GM18870 (cell line): ENCODE data around the gene GRID2.

Source experiments
- ATAC-seq: cut with Tn5 transposase; IDR thresholded peaks from one replicate; pipeline ENCODE4 v1.9.1; 2021; ENCODE audit warnings: moderate library complexity; ENCODE audit not compliant: unreplicated experiment

The GRID2 gene

GRCh38 chr4:93053140-93053539 is 749.4 kb downstream of the GRID2 start:
- no peak for ATAC-seq

- no peak for ATAC-seq
Observed at GRCh38 chr4:93061826-93062225, 758.1 kb downstream of the GRID2 start.

- no peak for ATAC-seq
Observed at GRCh38 chr4:93063325-93063724, 759.6 kb downstream of the GRID2 start.

GRCh38 chr4:93065790-93066189 is 762.0 kb downstream of the GRID2 start:
- ATAC-seq = no peak

- ATAC-seq = no peak
Observed at GRCh38 chr4:93066749-93067148, 763.0 kb downstream of the GRID2 start.

- no peak for ATAC-seq
Observed at GRCh38 chr4:93072292-93072691, 768.5 kb downstream of the GRID2 start.

GRCh38 chr4:93080316-93080715 is 776.5 kb downstream of the GRID2 start:
- no peak for ATAC-seq

GRCh38 chr4:93084599-93085305 is 781.0 kb downstream of the GRID2 start:
- ATAC-seq = no peak

GRCh38 chr4:93086356-93086755 is 782.6 kb downstream of the GRID2 start:
- ATAC-seq = no peak

- ATAC-seq = no peak
Observed at GRCh38 chr4:93092765-93093164, 789.0 kb downstream of the GRID2 start.

GRCh38 chr4:93103042-93103441 is 799.3 kb downstream of the GRID2 start:
- ATAC-seq = no peak

- ATAC-seq = no peak
Observed at GRCh38 chr4:93116624-93117023, 812.9 kb downstream of the GRID2 start.

GRCh38 chr4:93127489-93127888 is 823.7 kb downstream of the GRID2 start:
- no peak for ATAC-seq

- ATAC-seq = no peak
Observed at GRCh38 chr4:93132631-93133030, 828.9 kb downstream of the GRID2 start.

- no peak for ATAC-seq
Observed at GRCh38 chr4:93139118-93139517, 835.4 kb downstream of the GRID2 start.

- no peak for ATAC-seq
Observed at GRCh38 chr4:93143902-93144301, 840.1 kb downstream of the GRID2 start.

GRCh38 chr4:93144644-93145043 is 840.9 kb downstream of the GRID2 start:
- ATAC-seq = no peak

GRCh38 chr4:93147524-93148212 is 843.9 kb downstream of the GRID2 start:
- ATAC-seq = no peak

- no peak for ATAC-seq
Observed at GRCh38 chr4:93152491-93152890, 848.7 kb downstream of the GRID2 start.

- ATAC-seq = no peak
Observed at GRCh38 chr4:93157986-93158385, 854.2 kb downstream of the GRID2 start.

GRCh38 chr4:93168053-93168452 is 864.3 kb downstream of the GRID2 start:
- ATAC-seq = no peak

GRCh38 chr4:93169966-93170365 is 866.2 kb downstream of the GRID2 start:
- no peak for ATAC-seq

- no peak for ATAC-seq
Observed at GRCh38 chr4:93174598-93174997, 870.8 kb downstream of the GRID2 start.
